ENCODE data around the gene TAF1C. TPM values are rescaled to one million over a fixed set of nuclear protein-coding genes. Genes with fewer than 3 reads are reported as not detected.

TAF1C gene
- polyA plus RNA-seq, 1 of the 3 experiments (the other 2 are of a cell fraction), result 49.3 TPM

DNA sequence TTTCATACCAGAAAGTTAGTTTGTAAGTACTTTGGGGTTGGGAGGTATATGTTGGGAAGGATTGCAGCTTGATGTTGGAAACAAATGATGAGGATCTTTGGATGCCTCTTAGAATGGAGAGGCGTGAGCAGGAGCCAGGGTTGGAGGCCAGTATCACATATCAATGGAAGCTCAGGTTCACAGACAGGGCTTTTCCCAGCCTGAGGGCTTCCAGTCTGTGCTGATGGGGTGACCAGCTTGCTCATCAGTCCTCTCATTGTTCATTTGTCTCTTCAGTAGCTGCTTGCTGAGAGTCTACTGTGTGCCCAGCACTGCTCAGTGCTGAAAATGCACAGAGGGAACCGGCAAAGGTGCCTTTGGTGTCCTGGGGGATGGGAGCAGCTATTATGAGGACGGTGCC, 35.9 kb downstream of the TAF1C start:
- no peak overlapping the region for H2AFZ ChIP-seq (ENCODE audit: low read depth)
- H3K4me3 ChIP-seq (ENCODE audit: low read depth in 2 of 2, low read length in 1 of 2), result no peak overlapping the region
- H3K9ac ChIP-seq, result no peak overlapping the region
- no peaks in the 10 kb centered on the region for H3K79me2 ChIP-seq (ENCODE audit: insufficient read depth)
- no peaks in the 10 kb centered on the region for H3K4me1 ChIP-seq (ENCODE audit: control insufficient read depth in 1 of 2, insufficient read depth in 2 of 2, low read depth in 1 of 2, low read length in 1 of 2)
- no peaks in the 10 kb centered on the region for H3K9me3 ChIP-seq
- no peak overlapping the region for H3K27ac ChIP-seq (ENCODE audit: low read depth in 2 of 2, low read length in 1 of 2)
- H4K20me1 ChIP-seq (ENCODE audit: insufficient read depth), result no peaks in the 10 kb centered on the region
- no peak for TF ChIP-seq EZH2phosphoT487 (IDR thresholded peaks at IDR 0.05; ENCODE audit: borderline replicate concordance, low read depth)
- TF ChIP-seq, protein P1, sequence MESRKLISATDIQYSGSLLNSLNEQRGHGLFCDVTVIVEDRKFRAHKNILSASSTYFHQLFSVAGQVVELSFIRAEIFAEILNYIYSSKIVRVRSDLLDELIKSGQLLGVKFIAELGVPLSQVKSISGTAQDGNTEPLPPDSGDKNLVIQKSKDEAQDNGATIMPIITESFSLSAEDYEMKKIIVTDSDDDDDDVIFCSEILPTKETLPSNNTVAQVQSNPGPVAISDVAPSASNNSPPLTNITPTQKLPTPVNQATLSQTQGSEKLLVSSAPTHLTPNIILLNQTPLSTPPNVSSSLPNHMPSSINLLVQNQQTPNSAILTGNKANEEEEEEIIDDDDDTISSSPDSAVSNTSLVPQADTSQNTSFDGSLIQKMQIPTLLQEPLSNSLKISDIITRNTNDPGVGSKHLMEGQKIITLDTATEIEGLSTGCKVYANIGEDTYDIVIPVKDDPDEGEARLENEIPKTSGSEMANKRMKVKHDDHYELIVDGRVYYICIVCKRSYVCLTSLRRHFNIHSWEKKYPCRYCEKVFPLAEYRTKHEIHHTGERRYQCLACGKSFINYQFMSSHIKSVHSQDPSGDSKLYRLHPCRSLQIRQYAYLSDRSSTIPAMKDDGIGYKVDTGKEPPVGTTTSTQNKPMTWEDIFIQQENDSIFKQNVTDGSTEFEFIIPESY (IDR thresholded peaks at IDR 0.05; ENCODE audit: borderline replicate concordance, low read depth), result no peak
- no peak for TF ChIP-seq FOXM1 (IDR thresholded peaks at IDR 0.05; ENCODE audit: low read depth)
- no peak for TF ChIP-seq NFIC (IDR thresholded peaks at IDR 0.05; ENCODE audit: borderline replicate concordance)
- TF ChIP-seq, protein P2, sequence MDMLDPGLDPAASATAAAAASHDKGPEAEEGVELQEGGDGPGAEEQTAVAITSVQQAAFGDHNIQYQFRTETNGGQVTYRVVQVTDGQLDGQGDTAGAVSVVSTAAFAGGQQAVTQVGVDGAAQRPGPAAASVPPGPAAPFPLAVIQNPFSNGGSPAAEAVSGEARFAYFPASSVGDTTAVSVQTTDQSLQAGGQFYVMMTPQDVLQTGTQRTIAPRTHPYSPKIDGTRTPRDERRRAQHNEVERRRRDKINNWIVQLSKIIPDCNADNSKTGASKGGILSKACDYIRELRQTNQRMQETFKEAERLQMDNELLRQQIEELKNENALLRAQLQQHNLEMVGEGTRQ (IDR thresholded peaks at IDR 0.05; ENCODE audit: borderline replicate concordance, low read depth, low read length), result no peak
- TF ChIP-seq, protein P3, sequence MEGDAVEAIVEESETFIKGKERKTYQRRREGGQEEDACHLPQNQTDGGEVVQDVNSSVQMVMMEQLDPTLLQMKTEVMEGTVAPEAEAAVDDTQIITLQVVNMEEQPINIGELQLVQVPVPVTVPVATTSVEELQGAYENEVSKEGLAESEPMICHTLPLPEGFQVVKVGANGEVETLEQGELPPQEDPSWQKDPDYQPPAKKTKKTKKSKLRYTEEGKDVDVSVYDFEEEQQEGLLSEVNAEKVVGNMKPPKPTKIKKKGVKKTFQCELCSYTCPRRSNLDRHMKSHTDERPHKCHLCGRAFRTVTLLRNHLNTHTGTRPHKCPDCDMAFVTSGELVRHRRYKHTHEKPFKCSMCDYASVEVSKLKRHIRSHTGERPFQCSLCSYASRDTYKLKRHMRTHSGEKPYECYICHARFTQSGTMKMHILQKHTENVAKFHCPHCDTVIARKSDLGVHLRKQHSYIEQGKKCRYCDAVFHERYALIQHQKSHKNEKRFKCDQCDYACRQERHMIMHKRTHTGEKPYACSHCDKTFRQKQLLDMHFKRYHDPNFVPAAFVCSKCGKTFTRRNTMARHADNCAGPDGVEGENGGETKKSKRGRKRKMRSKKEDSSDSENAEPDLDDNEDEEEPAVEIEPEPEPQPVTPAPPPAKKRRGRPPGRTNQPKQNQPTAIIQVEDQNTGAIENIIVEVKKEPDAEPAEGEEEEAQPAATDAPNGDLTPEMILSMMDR (IDR thresholded peaks at IDR 0.05), result no peak
- TF ChIP-seq, protein P4, sequence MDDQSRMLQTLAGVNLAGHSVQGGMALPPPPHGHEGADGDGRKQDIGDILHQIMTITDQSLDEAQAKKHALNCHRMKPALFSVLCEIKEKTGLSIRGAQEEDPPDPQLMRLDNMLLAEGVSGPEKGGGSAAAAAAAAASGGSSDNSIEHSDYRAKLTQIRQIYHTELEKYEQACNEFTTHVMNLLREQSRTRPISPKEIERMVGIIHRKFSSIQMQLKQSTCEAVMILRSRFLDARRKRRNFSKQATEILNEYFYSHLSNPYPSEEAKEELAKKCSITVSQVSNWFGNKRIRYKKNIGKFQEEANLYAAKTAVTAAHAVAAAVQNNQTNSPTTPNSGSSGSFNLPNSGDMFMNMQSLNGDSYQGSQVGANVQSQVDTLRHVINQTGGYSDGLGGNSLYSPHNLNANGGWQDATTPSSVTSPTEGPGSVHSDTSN (IDR thresholded peaks at IDR 0.05), result no peak
- TF ChIP-seq TEAD4 (IDR thresholded peaks at IDR 0.05; ENCODE audit: borderline replicate concordance, insufficient read depth), result no peak
- no peak for TF ChIP-seq RCOR1 (IDR thresholded peaks at IDR 0.05; ENCODE audit: low read length)
- no peak for TF ChIP-seq SIN3A (IDR thresholded peaks at IDR 0.05; ENCODE audit: borderline replicate concordance, low read depth, low read length)
- no peak for TF ChIP-seq MXI1 (IDR thresholded peaks at IDR 0.05; ENCODE audit: low read depth, low read length)
- peaks cover 3% of the 10 kb centered on the region for H3F3A ChIP-seq (replicated peaks; ENCODE audit: insufficient read depth)
- H3K4me2 ChIP-seq, result no peak overlapping the region
- no peaks in the 10 kb centered on the region for H3K9me2 ChIP-seq
- peaks cover 8% of the 10 kb centered on the region; the same call in 1 of the 2 replicates for H3K27me3 ChIP-seq (ENCODE audit: insufficient read depth)
- CTCF ChIA-PET, result interaction anchor here (0.9 to 1.2 kb wide), 4 partner anchors 36 to 333 kb away, joined by 3 read pairs; partner anchors contain the start of gene TAF1C
- WGBS (ENCODE audit: low lambda C conversion rate), result 45% methylated on average over 3 of the region's 3 CpGs
- no peak for DNase-seq
- H3K36me3 ChIP-seq (replicated peaks in 1 of 2; ENCODE audit: control insufficient read depth in 1 of 2, insufficient read depth in 2 of 2, low read length in 1 of 2), result no peaks in the 10 kb centered on the region
- POLR2A ChIA-PET, result no interaction called here
